Epithelial cell of esophagus (primary cell): ENCODE data around the gene CCDC88C.

Experiments
- DNase-seq: peaks from one replicate; pipeline ENCODE4 v3.0.0; 2010; ENCODE audit warnings: low read depth
- H3K4me3 ChIP-seq: 2 replicates; pipeline ENCODE4 v1.5.1; 2011; ENCODE audit warnings: mild to moderate bottlenecking, low read length, control low read depth
- CTCF ChIP-seq: IDR thresholded peaks from 2 replicates; pipeline ENCODE4 v1.5.1; 2011; ENCODE audit warnings: low read depth, mild to moderate bottlenecking, low read length, control low read depth, inconsistent platforms; ENCODE audit not compliant: insufficient read depth; ENCODE audit errors: missing control alignments

The CCDC88C gene

GRCh38 chr14:91372671-91373495 is 44.7 kb downstream of the CCDC88C start:
- TF ChIP-seq CTCF, result no peak
- H3K4me3 ChIP-seq, result no peak overlapping the region
- DNase-seq, result no peak

GRCh38 chr14:91371990-91372375 is 45.6 kb downstream of the CCDC88C start:
- TF ChIP-seq CTCF, result no peak
- no peak for DNase-seq
- no peak overlapping the region for H3K4me3 ChIP-seq

- no peak for TF ChIP-seq CTCF
- no peak for DNase-seq
- H3K4me3 ChIP-seq, result no peak overlapping the region
These were observed 46.3 kb downstream of the CCDC88C start for GRCh38 chr14:91371011-91371989.

- DNase-seq, result peak; percentile 70
- no peak overlapping the region for H3K4me3 ChIP-seq
- TF ChIP-seq CTCF, result no peak
These were observed 47.8 kb downstream of the CCDC88C start for GRCh38 chr14:91369628-91370445.

- no peak for DNase-seq
- no peak overlapping the region for H3K4me3 ChIP-seq
- no peak for TF ChIP-seq CTCF
These were observed 48.7 kb downstream of the CCDC88C start for GRCh38 chr14:91368776-91369416.
